Stromal cell of bone marrow (primary cell): ENCODE measurements around the gene ZNF292.
"Not testable (repeated sequence)": the region's sequence is repeated elsewhere in the genome, so short reads cannot be mapped to it uniquely, and the experiment has no call there.

ENCODE experiments used
- DNase-seq: peaks from one replicate; pipeline ENCODE4 v3.0.0-alpha.2; 2012; ENCODE audit warnings: low read depth

Gene ZNF292

DNA sequence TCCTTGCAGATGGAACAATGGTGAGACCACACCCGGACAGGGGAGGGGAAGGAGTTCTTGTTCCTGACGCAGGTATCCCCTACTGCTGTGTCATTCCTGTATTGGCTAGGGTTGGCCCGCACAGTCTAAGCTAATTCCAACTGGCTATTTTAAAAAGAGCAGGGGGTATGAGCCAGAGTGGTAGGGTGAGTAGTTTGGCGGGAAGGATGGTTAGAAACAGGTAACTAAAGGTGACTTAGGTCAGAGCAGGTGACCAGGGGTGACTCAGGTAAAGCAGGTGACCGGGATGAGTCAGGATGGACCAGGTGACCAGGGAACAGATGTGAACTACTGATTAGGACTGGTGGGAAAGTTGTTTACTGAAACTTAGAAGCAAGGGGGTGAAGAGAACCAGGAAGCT, 58.0 kb downstream of the ZNF292 start:
- no peak for DNase-seq

DNA sequence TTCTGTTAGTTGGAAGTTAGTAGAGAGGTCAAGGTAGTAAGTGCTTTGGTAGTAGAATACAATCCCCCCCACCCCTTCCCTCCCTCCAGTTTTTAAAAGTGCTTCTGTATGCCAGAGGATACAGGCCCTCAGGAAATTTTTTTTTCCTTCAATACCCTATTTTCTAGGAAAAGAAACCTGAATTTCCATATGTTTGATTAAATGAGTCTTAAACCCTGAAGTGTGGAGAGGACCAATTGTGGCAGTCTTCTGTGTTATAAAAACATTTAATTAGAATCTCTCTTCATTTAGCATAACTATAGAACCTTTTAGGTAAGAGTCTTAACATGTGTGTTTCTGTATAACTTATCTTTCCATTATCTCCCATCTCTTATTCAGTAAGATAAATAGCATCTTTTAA, 59.5 kb downstream of the ZNF292 start:
- no peak for DNase-seq

DNA sequence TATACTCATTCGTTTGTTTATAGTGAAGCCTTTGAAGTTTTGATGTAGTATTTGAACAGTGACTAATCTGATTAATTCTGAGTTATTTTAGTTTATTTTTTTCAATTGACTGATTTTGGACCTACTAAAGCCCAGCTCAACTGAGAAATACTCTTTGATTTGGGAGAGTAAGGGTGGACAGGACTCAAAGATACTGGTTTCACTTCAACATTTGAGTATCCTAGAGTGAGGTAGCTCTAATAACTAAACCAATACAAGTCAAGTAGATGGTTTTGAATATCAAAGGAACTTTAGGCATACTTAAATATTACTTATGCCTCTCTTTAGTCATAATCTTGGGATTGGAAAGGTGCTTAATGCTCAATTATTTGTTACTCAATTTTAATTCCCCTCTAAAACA, 65.6 kb downstream of the ZNF292 start:
- DNase-seq, result no peak

DNA sequence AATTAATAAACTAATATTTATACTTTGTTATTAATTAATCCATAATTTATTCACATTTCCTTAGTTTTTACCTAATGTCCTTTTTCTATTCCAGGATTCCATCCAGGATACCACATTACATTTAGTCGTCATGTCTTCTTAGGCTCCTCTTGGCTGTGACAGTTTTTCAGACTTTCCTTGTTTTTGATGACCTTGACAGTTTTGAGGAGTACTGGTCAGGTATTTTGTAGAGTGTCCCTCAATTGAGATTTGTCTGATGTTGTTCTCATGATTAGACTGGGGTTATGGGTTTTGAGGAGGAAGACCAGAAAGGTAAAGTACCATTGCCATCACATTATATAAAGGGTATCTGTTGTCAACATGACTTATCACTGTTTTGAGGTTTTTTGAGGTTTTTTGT, 67.3 kb downstream of the ZNF292 start:
- no peak for DNase-seq

DNA sequence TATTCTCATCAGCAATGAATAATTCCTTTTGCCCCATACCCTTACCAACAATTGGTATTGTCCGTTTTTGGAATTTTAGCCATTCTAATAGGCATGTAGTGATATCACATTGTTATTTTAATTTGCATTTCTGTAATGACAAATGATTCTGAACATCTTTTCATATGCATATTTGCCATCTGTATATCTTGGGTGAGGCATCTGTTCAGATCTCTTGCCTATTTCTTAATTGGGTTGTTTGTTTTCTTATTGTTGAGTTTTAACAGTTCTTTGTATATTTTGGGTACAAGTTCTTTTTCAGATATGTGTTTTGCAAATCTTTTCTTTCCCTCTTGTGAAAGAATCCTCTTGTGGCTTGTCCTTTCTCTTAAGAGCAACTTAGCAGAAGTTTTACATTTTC, 69.6 kb downstream of the ZNF292 start:
- no peak for DNase-seq

DNA sequence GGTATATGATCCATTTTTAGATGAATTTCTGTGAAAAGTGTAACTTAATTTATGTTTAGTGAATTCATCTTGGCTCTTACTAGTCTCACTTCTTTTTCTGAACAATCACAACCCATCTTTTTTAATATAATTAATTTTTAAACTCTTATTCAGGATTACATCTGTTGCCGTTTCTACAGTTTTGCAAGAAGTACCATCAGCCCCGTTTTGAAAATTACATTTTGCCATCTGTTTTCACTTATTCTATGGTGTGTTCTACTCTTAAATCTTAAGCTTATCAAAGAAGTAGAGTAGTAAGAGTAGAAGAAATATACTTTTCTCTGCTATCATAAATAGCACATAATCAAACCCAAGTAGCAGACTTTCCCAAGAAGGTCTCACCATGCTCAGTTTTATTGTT, 70.1 kb downstream of the ZNF292 start:
- no peak for DNase-seq

DNA sequence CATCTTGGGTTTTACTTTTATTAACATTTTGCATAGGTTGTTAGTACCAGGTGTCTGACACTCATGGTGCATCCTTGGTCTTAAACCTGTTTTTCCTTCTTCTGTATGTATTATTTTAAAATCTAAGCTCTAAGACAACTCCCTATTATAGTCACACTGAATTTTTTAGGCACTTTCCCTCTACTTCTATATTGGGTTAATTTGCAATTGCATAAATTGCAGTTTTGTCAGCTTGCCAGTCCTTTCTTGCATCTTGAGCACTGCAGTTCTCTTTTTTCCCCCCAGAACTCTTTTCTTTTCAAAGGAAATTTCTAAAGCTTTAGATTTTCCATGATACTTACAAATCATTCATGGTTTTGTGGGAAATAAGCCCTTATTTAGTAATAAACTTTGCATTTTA, 70.6 kb downstream of the ZNF292 start:
- no peak for DNase-seq

DNA sequence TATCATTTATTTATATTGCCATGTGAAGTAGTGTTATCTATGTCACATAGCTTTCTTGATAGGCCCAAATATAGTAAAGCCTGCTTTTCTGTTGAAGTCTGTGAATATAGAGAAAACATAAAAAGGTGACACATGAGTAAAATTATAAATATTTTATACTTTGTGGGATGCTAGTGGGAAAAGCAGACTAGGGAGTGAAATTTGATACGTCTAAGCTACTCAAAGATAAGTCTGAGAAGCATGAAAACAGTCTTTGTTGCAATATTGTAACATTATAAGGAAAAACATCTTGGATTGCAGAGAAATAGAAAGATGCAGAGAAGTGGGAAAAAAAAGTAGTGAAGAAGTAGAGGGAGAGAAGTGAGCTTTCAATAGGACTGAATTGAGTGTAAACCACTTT, 75.4 kb downstream of the ZNF292 start:
- no peak for DNase-seq

DNA sequence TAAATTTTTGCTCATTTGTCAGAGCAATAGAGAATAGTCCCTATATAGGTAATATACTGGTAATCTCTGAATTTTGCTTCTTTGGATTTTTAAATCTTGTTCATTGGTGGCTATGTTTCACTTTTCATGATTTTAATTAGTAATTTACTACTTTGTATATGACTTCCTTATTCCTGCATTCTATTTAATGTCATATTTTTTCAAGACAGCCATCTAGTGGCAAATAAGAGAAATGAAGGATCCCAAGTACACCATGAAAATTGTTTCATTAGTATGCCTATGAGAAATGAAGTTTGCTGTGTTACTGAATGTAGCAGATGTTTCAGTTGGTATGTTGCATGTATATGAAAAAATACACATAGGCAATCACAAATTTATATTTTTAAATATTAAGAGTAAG, 82.4 kb downstream of the ZNF292 start:
- peak; percentile 13 for DNase-seq

DNA sequence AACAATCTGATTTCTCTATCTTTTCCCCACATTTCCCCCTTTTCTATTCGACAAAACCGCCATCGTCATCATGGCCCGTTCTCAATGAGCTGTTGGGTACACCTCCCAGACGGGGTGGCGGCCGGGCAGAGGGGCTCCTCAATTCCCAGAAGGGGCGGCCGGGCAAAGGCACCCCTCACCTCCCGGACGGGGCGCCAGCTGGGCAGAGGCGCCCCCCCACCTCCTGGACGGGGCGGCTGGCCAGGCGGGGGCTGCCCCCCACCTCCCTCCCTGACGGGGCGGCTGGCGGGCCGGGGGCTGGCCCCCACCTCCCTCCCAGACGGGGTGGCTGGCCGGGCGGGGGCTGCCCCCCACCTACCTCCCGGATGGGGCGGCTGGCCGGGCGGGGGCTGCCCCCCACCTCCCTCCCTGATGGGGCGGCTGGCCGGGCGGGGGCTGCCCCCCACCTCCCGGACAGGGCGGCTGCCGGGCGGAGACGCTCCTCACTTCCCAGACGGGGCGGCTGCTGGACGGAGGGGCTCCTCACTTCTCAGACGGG, 83.8 kb downstream of the ZNF292 start:
- not testable (repeated sequence) for DNase-seq

DNA sequence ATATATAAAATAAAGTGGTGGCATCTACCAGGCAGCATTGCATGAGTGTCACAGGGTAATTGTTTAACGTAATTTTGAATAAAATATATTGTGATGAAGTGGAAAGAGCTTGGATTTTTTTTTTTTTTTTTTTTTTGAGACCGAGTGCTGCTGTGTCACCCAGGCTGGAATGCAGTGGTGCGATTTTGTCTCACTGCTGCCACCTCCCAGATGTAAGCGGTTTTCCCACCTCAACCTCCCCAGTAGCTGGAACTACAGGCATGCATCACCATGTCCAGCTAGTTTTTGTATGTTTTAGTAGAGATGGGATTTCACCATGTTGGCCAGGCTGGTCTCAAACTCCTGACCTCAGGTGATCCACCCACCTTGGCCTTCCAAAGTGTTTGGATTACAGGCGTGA, 85.9 kb downstream of the ZNF292 start:
- no peak for DNase-seq

DNA sequence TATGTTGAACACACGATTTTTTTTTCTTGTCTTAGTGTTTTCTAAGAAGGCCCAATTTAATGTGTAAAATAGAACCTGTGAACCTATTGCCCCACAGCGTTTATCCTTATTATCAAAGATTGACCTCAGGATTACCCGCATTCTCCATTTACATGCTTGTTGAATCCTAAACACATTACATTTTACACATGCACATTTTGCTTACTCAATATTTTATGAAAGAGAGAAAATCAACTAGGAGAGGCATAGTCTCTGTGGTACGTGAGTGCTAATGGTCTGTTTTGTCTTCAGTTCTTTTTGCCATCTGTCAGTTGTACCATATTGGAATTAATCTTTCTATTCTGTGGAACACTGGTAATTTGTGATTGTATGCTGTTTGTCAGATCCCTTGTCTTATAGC, 86.9 kb downstream of the ZNF292 start:
- no peak for DNase-seq

DNA sequence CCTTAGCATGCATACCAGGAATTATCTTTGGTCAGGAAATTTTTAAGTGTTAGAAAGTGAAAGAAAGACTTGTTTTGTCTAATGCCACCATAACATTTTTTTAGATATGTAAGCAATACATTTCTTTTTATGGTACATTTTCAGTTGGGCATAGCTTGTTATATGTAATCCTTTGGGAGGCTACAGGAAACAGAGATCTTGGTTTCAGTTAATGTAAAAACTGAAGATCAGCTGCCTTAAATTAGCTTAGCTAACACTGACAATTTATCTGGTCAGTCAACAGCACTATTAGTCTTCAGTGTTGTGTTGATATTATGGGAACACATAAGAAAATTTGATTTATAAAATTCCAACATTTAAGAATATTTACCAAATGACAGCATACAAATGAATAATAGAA, 88.4 kb downstream of the ZNF292 start:
- DNase-seq, result no peak

DNA sequence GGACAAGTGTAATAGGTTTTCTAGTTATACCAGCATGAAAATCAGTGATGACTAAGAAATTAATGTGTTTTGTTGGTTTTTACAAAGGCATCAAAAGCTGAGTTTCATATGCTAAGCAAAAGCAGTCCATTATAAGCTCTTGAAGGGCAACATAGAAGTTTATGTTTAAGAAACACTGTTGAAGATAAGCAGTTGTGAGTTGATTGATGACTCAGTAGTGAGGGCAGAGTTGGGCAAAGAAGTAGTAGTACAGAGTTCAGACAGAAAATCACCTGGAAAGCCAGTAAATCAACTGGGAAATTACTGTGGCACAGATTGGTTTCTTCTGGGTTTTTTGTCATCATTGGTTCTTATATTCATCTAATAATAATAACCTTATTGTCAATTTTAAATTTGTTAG, 89.0 kb downstream of the ZNF292 start:
- DNase-seq, result no peak

DNA sequence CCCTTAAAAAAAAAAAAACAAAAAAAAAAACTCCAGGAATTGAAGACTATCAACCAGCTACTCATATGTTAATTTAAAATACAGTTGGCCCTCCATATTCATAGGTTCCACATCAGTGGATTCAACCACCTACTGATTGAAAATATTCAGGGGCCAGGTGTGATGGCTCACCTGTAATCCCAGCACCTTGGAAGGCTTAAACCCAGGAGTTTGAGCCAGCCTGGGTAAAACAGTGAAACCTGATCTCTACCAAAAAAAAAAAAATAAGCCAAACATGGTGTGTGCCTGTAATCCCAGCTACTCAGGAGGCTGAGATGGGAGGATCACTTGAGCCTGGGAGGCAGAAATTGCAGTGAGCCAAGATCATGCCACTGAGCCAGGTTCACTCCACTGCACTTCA, 94.7 kb downstream of the ZNF292 start:
- no peak for DNase-seq

DNA sequence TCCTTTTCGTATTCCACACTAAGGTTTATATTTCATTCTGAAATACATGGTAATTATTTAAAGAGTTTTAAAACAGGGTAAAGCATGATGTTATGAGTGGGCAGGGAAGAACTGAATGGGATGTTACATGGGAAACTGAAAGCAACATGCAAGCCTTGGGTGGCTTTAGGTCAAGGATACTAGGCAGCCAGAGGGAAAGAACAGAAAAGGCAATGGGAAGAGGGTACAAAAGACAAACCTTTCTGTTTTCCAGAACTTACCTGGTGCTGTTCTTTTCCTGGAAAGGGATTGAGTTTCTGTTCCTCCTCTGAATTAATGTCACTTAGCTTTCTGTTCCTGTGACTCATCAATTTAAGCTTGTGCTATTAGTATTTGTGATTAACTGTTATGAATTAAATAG, 95.9 kb downstream of the ZNF292 start:
- no peak for DNase-seq

DNA sequence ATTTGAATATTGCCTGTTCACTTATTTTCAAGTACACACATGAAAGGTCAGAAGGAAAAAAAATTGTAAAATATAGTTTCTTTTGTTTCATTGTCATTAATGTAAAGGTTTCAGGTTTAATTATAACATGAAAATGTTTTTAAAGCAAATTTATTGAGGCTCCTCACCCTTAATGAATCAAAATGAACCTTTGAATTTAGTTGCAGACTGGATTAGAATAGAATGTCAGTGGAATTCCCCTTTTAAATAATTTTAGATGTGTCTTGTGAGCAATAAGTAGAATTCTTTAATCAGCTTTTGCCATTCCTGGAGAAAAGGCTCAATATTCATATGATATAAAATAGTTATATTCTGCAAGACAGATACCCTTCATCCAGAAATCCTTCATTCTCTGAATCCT, 96.4 kb downstream of the ZNF292 start:
- no peak for DNase-seq

DNA sequence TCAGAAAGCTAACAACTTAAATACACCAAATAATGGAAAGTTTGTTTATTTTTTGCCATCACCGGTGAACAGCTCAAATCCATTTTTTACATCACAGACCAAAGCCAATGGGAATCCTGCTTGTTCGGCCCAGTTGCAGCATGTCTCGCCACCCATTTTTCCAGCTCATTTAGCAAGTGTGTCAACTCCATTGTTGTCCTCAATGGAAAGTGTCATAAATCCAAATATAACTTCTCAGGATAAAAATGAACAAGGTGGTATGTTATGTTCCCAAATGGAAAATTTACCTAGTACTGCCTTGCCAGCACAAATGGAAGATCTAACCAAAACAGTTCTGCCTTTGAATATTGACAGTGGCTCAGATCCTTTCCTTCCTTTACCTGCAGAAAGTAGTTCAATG, 101.7 kb downstream of the ZNF292 start:
- DNase-seq, result no peak

DNA sequence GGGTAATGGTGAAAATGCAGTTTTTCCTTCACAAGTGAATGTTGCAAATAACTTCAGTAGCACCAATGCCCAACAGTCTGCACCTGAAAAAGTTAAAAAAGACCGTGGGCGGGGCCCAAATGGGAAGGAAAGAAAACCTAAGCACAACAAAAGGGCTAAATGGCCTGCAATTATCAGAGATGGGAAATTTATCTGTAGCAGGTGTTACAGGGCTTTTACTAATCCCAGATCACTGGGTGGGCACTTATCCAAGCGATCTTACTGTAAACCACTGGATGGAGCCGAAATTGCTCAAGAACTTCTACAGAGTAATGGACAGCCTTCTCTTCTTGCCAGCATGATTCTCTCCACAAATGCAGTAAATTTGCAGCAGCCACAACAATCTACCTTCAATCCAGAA, 102.2 kb downstream of the ZNF292 start:
- DNase-seq, result no peak

DNA sequence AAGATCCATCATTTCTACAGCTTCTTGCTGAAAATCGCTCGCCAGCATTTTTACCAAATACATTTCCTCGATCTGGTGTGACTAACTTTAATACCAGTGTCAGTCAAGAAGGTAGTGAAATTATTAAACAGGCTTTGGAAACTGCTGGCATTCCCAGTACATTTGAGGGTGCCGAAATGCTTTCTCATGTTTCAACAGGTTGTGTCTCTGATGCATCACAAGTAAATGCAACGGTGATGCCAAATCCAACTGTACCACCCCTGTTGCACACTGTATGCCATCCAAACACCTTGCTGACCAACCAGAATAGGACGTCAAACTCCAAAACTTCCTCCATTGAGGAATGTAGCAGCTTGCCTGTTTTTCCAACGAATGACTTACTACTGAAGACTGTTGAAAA, 102.6 kb downstream of the ZNF292 start:
- no peak for DNase-seq

DNA sequence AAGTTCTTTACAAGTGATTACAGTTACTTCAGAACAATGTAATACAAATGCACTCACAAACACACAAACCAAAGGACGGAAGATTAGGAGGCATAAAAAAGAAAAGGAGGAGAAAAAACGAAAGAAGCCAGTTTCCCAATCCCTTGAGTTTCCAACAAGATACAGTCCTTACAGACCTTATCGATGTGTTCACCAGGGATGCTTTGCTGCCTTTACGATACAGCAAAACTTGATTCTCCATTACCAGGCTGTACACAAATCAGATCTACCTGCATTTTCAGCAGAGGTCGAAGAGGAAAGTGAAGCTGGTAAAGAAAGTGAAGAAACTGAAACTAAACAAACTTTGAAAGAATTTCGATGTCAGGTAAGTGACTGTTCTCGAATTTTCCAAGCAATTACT, 104.4 kb downstream of the ZNF292 start:
- DNase-seq, result no peak

DNA sequence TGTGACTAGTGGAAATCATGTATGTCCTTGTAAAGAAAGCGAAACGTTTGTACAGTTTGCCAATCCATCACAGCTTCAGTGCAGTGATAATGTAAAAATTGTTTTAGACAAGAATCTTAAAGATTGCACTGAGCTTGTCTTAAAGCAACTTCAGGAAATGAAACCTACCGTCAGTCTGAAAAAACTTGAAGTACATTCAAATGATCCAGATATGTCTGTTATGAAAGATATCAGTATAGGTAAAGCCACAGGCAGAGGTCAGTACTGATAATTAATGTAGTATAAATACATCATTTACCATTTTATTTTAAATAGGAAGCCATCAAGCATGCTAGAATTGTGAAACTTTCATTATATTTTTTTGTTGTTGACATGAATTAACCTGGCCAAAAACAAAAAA, 106.2 kb downstream of the ZNF292 start:
- no peak for DNase-seq

DNA sequence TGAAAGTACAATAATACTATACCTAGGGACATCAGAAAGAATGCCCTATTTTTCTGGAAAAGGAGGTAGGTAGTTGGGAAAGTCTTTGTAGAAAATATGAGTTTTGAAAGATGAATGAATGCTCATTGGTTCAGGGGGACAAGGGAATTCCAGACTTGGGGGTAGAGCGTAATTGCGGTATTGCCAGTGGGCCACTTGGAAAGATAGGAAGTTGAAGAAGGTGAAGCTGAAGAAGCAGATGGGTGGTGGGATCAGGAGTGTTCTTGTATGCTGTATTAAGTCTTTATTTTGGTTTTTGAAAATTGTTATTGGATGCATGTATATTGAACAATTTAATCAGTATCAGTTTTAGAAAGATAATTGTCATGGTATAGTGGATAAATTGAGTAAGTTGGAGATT, 109.1 kb downstream of the ZNF292 start:
- DNase-seq, result no peak

DNA sequence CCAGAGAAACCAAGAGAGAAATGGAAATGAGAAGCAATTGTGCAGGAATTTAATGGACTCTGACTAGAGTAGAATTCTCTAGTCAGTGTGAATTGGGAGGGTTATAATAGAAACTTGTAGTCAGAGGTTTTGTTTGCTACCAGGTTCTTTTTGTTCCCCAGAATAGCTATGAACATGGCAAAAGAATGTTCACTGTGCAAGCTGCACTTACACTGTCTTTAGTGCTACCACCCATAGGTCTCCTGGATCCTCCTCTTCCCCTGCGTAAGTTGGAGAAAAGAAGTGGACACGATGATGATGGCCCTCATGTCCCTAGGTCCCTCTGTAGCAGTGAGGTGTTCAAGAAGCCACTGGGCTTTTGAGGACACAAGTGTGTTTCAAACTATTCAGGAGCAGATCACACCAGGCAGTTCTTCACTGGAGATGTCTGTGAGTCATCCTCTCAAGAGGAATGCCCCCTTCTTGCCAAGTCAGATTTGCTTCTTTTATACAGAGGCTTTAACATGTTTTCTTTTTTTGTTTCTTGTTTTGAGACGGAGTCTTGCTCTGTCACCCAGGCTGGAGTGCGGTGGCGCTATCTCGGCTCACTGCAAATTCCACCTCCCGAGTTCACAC, 119.4 kb downstream of the ZNF292 start:
- peak; percentile 34 for DNase-seq

DNA sequence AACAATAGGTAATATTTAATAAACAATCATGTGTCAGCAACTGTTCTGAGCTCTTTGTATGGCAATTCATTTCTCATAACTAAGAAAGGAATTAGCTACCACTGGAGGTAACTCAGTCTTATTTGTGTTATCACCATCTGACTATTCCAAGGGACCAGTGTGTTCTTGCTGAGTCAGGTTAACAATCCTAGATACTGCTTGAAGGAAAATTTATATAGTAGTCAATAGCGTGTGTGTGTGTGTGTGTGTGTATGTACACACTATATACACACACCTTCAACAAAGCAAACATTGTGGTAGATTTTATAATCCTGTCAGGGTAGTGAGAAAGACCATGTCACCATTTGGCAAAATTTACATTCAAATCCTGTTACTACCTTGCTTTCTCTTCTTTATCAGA, 121.3 kb downstream of the ZNF292 start:
- no peak for DNase-seq
